IPS DF 4.7 (cell line): ENCODE results near the gene TNFAIP3.
"Not testable (repeated sequence)": the region's sequence is repeated elsewhere in the genome, so short reads cannot be mapped to it uniquely, and the experiment has no call there.

ENCODE experiments used
- DNase-seq: peaks from one replicate; pipeline ENCODE4 v3.0.0-alpha.2; 2013; ENCODE audit warnings: low spot score; ENCODE audit errors: extremely low read depth

TNFAIP3 gene

DNA sequence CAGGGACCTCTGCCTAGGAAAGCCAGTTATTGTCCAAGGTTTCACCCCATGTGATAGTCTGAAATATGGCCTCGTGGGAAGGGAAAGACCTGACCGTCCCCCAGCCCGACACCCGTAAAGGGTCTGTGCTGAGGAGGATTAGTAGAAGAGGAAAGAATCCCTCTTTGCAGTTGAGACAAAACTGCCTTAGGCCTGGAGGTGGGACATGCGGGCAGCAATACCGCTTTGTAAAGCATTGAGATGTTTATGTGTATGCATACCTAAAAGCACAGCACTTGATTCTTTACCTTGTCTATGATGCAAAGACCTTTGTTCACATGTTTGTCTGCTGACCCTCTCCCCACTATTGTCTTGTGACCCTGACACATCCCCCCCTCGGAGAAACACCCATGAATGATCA, 22.3 kb upstream of the TNFAIP3 start:
- DNase-seq = not testable (repeated sequence)

DNA sequence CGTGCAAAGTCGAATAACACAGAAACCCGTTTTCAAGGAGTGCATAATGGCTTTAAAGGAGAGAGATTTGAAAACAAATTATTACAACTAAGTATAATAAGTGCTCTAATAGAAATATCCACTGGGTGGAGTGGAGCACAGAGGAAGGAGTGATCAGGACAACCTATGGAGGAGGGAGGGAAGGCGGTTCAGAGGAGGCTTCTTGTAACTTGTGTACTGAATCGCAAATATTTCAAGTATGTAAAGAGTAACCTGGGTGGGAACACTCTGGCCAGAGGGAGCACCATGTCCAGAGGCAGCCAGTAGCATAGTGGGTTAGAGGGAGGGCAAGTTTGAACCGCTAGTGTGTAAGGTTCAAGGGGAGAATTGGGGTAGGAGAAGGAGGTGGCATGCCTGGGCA, 21.6 kb upstream of the TNFAIP3 start:
- no peak for DNase-seq

DNA sequence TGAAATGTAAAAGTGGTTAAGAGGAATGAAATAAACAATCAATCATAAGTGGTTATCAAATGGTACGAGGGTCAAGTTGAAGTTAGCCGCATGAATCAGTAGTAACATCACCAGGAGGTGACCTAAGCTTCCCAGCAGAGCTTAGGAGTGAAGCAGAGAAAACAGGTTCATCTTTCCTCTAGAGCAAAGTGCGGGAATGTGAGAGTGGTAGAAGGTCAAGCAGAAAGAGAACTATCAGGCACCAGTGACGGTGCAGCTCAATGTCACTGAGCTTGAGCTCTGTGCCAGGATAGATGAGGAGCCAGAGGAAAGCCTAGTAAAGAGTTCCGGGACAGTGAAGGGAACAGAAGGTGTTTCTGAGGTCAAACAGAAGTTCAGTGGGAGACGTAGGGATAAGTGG, 20.8 kb upstream of the TNFAIP3 start:
- DNase-seq = no peak

DNA sequence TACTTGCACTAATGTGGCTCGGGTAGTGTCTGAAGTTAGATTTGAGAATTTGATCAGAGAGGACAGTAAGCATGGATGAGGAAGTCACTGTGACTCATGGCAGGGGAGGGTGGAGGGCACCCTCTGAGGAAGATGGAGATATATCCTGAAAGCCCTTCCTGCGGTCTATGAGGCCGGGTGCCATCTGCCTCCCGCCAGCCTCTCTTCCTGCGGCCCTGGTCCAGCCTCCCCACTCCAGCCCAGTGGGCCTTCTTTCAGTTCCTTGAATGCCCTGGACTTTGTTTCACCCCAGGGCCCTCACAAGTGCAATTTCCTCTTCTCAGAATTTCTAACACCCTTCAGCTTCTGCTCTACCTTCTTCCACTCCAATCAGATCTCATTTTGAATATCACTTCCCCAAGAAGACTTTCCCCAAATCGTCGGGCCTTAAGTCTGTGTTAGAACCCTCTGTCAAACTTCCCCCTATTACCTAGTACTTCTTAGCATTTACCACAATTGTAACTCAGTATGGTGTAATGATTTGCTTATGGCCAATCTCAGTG, 20.2 kb upstream of the TNFAIP3 start:
- DNase-seq = no peak

DNA sequence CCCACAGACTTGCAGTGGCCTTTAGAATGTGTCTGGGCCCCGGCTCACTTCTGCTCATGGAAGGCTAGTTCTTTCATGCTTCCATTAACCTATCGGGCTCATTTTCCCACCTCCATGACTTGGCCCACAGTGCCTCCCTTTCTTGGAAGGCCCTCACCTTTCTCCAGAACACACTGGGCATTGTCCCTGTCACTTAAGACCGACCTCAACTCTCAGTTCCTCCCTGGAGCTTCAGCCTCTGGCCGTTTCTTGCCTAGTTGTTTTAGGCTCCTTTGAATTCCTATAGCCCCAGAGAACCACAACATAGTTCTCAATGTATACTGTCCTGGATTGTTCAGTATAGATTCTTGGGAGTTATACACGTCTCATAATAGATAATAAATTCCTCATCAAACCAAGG, 19.3 kb upstream of the TNFAIP3 start:
- no peak for DNase-seq

DNA sequence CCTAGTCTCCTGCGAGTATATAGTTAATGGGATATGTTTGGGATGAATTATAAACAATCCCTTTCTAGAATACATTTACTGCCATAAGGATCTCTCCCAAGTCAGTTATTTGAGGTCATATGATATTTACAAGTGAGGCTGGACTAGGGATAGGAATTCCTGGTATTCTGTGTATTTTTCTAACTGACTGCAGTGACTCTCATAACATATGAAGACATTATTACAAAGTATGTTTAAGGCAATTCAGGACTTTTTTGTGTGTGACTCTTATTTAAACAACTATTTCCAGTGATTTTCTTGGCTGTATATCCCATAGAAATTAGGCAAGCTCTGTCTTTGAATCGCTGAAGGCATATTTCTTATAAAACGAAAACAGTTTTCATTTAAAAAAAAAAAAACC, 18.4 kb upstream of the TNFAIP3 start:
- no peak for DNase-seq

DNA sequence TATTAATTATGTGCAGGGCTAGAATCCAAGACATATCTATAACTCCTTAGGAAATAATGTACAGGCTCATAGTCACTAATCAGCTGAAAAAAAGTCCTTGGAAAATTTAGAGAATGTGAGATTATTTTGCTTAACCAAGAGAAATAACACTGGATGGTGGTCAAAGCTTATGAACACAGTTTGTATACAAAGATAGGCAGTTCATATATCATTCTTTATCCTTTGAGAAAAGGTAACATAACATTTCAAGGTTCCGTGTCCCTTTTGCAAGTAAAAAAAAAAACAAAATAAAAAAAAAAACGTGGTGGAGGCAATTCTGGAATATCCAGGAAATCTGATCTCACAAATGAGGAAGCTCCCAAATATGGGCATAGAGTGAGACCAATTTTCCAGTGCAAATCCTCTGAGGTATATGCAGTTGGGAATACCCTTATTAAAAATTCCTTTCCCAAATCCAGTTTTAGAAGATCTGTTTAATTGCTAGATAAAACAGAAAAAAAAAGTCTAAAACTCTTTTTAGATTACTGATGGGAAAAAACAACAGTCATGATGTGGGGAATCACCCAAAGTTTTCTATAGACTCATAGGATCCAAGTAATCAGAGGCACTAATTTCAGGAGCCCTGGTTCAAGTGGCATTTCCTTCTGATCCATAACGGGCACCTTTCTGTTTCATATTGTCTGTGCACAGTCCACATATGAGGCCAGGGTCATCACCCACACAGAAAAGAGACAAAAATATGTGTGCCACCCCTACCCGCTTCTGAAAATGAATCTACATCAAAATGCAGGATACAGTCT, 17.7 kb upstream of the TNFAIP3 start:
- DNase-seq = no peak

DNA sequence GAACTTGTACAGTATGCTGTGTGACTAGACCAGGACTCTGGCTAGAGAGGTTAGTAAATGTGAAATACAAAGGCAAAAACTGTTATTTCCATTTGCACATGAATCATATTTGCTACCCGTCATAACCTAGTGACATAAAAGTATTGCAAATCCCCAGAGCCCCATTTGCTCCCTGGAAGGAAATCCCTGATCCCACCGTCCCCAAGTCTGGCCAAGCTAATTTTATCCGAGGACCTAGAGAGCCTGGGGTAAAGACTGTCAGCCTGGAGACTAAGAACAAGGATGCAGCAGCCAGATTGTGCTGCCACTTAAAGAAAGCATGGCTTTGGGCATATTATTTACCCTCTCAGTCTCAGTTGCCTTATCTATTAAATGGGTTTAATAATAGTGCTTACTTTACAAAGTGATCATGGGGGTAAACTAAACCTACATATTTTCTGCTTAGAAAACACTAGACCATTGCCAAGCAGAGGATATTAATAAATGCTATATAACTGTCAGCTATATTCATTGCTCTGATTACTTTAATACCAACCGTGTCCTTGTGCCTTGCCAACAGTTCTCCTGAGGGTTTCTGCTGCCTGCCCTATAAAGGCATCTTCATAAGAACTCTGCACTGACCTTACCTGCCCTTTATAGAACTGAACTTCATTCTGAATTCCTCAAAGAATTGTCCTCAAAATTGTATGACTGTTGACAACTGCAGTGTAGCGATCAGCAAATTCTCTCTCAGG, 16.9 kb upstream of the TNFAIP3 start:
- no peak for DNase-seq

DNA sequence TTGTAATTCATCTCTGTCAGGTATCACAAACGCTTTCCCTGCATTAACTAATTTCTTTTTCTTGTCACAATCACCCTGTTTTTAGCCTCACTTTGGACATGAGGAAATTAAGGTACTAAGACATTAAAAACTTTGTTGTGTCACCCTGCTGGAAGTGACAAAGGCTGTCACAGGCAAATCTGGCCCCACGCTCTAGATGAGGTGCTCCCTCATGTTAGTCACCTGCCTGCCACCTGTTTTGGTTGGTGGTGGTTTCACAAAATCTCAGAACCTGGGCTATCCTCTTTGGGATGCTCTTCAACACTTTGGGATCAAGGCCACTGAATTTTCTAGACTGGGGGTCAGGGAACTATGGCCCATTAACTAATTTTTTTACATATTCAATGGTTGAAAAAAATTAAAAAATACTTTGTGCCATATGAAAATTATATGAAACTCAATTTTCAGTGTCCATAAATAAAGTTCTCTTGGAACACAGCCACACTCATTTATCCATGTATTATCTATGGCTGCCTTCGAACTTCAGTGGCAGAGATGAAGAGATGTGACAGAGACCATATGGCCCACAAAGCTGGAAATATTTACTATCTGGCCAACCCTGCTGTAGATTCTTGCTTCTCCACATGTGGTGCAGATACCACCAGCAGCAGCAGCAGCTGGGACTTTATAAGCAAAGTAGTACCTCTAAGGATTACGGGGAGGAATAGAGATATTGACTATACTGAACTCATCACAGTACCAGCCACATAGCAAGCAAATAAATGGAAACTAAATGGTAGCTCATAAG, 16.1 kb upstream of the TNFAIP3 start:
- DNase-seq = no peak

DNA sequence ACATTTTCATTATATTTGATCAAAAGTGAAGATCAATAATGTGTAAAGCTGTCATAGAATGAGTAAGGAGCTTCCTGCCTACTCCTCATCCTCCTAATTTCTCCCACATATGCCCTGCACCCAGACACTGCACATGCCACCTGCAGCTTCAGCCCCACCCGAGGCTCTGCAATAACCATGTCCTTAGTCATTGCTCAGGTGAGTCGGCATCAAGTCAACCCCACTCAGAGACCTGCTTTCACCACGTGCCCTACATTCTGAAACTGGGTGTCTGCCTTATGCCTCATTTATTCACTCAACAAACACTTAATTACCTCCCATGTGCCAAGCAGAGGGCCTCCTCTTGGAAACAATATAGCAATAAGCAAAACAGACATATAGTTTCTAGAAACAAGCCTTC, 15.4 kb upstream of the TNFAIP3 start:
- no peak for DNase-seq

DNA sequence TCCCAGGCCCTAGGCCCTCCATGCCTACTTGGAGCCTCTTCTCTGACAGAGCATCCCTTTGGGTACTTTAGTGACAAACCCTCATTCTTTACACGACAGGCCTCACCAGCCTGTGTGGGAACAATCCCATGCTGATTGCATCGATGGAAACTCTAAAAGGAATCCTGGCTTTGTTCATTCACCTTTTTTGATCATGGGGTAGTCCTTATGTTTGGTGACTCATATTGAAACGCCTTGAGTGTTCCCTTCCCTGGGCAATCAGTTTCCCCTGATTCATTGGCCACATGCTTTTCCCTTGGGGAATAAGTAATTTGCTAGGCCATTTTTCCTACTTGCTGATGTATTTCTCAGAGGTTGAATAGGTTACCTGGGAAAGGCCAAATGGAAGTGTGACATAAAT, 14.7 kb upstream of the TNFAIP3 start:
- DNase-seq = no peak

DNA sequence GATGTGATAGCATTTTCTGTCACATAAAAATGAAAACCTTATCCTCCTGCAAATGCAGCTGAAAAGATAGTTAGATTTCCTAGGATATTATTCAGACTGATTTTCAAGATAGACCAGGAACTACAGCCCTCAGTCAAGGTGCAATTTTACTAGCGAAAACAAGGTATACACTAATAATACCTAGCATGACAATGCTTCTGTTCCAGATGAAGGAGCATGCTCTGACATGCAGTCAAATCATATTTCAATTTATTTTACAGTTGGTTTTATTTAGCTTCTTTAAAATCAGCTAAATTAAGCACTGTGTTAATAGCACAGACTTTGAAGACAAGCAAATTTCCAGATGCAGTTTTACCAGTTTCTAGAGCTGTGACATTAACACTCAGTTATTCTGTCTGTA, 14.2 kb upstream of the TNFAIP3 start:
- no peak for DNase-seq

DNA sequence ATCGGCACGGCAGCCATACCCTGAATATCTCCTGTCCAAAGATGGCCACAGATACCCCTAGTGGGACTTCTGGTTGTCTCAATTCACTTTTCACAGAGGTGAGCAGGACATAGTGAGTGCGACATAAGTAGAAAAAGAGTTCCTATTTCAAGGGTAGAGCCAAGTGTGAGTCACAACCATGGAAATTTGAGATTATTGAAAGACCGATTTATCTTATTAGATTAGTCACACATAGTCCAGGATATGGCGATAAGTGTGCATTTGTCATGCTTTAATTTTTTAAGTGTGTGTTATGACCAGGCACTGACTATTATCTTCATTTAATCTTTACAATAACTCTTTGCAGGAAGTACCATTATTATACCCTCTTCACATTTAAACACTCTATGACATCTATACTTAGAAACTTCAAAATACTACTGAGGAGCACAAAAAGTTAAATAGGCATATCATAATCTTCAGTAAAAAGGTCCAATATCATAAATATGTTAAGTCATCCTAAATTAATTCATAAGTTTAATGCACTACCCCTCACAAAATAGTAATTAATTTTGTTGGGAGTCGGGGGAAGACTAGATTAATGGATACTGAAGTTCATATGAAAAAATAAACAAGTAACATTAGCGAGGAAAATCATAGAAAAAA, 13.4 kb upstream of the TNFAIP3 start:
- no peak for DNase-seq

DNA sequence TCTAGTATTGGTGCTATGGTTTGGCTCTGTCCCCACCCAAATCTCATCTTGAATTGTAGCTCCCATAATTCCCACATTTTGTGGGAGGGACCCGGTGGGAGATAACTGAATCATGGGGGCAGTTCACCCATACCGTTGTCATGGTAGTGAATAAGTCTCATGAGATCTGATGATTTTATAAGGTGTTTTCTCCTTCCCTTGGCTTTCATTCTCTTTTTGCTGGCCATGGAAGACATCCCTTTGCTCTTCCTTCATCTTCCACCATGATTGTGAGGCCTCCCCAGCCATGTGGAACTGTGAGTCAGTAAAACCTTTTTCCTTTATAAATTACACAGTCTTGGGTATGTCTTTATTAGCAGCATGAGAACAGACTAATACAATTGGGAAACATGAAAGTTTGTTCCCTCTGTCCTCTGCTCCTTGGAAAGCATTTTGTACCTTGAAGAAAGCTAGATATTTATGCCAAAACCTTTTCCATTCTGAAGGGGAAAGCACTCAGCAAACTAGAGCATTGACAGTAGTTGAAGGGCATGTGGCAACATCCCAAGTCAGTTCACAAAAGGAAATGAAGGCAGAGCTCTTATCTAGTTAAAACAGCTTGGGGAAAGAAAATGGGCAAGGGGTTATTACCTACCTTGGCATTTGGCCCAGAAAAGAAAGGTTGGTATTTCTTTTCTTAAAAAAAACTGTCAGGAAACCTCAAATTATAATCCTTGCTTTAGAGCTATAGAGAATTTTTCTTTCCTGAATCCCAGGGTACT, 10.7 kb upstream of the TNFAIP3 start:
- no peak for DNase-seq

DNA sequence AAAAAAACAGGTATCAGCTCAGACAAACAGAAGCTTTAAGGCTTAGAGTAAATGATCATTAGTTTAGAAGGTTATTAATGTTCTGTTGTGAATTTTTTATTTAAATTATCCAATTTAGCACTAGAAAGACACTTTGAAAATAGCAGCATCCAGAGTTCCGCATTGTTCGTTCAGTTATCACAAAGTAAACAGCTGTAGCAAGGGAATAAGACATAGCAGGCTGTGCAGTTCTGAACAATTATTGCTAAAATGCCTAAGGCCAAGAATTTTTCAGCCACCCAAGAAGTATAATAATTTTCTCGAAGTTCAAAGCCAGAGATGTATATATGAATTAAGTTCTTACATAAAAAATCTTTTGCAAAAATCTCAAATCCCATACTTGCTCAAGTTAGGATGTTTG, 8.0 kb upstream of the TNFAIP3 start:
- no peak for DNase-seq

DNA sequence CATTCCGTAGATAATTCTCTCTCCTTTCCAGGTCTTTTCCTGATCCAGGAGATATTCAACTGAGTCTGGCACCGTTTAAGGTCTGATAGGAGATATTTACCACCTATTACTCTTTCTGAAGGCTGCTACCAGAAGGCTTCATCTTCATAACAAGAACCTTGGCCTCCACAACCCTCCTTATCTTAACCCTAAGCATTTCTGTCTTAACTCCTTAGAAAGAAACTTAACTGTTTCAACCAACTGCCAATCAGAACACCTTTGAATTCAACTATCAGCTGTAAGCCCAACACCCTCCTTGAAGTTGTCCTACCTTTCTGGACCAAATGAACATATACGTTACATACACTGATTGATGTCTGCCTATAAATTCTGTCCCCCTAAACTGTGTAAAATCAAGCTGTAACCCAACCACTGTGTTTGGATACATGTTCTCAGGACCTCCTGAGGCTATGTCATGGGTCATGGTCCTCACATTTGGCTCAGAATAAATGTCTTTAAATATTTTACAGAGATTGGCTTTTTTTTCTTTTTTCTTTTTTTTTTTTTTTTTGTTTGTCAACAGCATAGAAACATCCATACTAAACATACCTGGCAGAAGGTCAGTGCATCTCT, 6.6 kb upstream of the TNFAIP3 start:
- no peak for DNase-seq

DNA sequence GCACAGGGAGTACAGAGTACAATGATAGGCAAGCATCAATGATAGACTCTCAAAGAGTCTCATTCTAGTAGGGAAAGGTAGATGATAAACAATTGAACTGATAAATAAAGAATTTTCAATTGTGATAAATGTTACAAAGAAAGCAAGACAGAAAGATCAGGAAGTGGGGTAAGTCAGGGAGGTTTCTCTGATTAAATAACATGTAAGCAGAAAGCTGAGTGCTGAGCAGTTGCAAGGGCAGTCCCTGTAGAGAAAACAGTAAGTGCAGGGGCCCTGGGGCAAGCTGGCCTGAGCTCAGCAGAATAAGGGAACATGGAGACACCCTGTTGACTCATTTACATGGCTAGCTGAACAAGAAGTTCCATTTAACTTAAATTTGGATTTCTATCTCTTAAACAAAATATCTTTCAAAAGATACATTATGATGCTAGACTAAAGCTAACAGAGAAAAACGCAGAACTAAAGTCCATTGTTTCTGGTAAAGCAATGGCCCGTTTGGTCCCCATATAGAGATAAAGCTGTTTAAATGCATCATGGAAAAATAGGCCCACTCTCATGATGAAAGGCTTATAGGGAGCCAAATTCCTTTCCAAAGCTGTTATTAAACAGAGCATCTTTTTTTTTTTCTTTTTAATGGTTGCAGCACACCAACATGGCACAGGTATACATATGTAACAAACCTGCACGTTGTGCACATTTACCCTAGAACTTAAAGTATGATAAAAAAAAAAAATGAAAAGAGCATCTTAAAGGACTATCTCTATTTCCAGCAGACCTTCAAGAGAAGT, 5.3 kb upstream of the TNFAIP3 start:
- DNase-seq = no peak

DNA sequence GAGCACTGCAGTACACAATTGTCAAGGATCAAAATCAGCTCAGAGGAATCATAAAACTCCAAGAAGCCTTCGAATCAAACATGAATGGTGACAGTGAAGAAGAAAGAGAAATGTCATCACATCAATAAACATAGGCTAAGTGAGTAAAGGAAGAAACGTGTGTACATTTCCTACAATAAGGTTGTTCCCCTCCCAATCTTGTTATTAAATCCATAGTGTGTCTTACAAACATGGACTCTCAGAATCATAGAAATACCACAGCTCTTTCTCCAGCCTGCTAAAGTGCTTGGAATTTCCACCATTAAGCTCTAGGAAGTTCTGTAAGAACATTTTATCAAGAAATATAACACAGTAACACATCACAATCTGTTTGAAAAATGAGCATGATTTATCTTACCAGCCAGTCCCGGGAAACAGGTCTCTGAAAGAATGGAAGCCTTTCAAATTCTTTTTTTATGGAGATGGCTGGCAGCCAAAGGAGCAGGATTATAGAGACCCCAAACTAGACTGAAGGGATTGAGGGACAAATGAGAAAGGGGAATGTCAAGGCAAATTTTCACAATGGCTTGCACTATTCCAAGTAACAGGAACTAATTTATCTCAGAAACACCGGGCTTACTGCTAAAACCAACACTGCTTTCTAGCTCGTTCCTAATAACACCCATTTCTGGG, 4.5 kb upstream of the TNFAIP3 start:
- DNase-seq = no peak
